ENCODE data around the gene GPS2.

GPS2 gene

GRCh38 chr17:7332111-7332510 lies 17.0 kb upstream of the GPS2 start:
- Mint-ChIP-seq H3K9me3 (no peaks in the 10 kb centered on the region), H3K4me3 (peak overlapping the region; percentile 33), H3K27me3 (no peaks in the 10 kb centered on the region), H3K36me3 (ENCODE audit: insufficient read depth) (peaks cover 14% of the 10 kb centered on the region), H3K27ac (ENCODE audit: low read depth) (no peak overlapping the region), H3K4me1 (peaks cover 51% of the 10 kb centered on the region)
- ATAC-seq (replicated peaks; ENCODE audit: extremely low read depth, poor library complexity, severe bottlenecking) (no peak), DNase-seq (ENCODE audit: low spot score in 2 of 2) (no peak)

- H3K4me3 Mint-ChIP-seq, result peak overlapping the region; percentile 93
- peaks cover 40% of the 10 kb centered on the region for H3K4me1 Mint-ChIP-seq
- H3K36me3 Mint-ChIP-seq (ENCODE audit: insufficient read depth), result peaks cover 15% of the 10 kb centered on the region
- no peak for DNase-seq (ENCODE audit: low spot score in 2 of 2)
- no peaks in the 10 kb centered on the region for H3K27me3 Mint-ChIP-seq
- H3K27ac Mint-ChIP-seq (ENCODE audit: low read depth), result no peak overlapping the region
- no peaks in the 10 kb centered on the region for H3K9me3 Mint-ChIP-seq
- no peak for ATAC-seq (replicated peaks; ENCODE audit: extremely low read depth, poor library complexity, severe bottlenecking)
These were observed 15.5 kb upstream of the GPS2 start for GRCh38 chr17:7330638-7331015.

GRCh38 chr17:7329997-7330637 lies 15.0 kb upstream of the GPS2 start:
- H3K4me3 Mint-ChIP-seq, result peak overlapping the region; percentile 93
- peaks cover 12% of the 10 kb centered on the region for H3K36me3 Mint-ChIP-seq (ENCODE audit: insufficient read depth)
- H3K27me3 Mint-ChIP-seq, result no peaks in the 10 kb centered on the region
- peak overlapping the region; percentile 95 for H3K27ac Mint-ChIP-seq (ENCODE audit: low read depth)
- DNase-seq (ENCODE audit: low spot score in 2 of 2), result no peak
- peak; percentile 75 for ATAC-seq (replicated peaks; ENCODE audit: extremely low read depth, poor library complexity, severe bottlenecking)
- H3K4me1 Mint-ChIP-seq, result peaks cover 35% of the 10 kb centered on the region
- no peaks in the 10 kb centered on the region for H3K9me3 Mint-ChIP-seq

GRCh38 chr17:7329374-7329996 lies 14.3 kb upstream of the GPS2 start:
- H3K9me3 Mint-ChIP-seq, result no peaks in the 10 kb centered on the region
- peak overlapping the region; percentile 95 for H3K27ac Mint-ChIP-seq (ENCODE audit: low read depth)
- no peaks in the 10 kb centered on the region for H3K27me3 Mint-ChIP-seq
- peak; percentile 90 to 94 for DNase-seq (ENCODE audit: low spot score in 2 of 2)
- H3K4me3 Mint-ChIP-seq, result peak overlapping the region; percentile 93
- peaks cover 34% of the 10 kb centered on the region for H3K4me1 Mint-ChIP-seq
- peaks cover 12% of the 10 kb centered on the region for H3K36me3 Mint-ChIP-seq (ENCODE audit: insufficient read depth)
- peak; percentile 62 for ATAC-seq (replicated peaks; ENCODE audit: extremely low read depth, poor library complexity, severe bottlenecking)

- ATAC-seq (replicated peaks; ENCODE audit: extremely low read depth, poor library complexity, severe bottlenecking), result peak; percentile 35
- no peaks in the 10 kb centered on the region for H3K9me3 Mint-ChIP-seq
- peaks cover 13% of the 10 kb centered on the region for H3K36me3 Mint-ChIP-seq (ENCODE audit: insufficient read depth)
- H3K27ac Mint-ChIP-seq (ENCODE audit: low read depth), result peak within 1 kb of the TSS; percentile 95
- H3K27me3 Mint-ChIP-seq, result no peaks in the 10 kb centered on the region
- peak within 1 kb of the TSS; percentile 93 for H3K4me3 Mint-ChIP-seq
- peaks cover 39% of the 10 kb centered on the region for H3K4me1 Mint-ChIP-seq
- no peak for DNase-seq (ENCODE audit: low spot score in 2 of 2)
These were observed 13.7 kb upstream of the GPS2 start, which contains the start of gene NEURL4 for GRCh38 chr17:7328840-7329373. Gene NEURL4 (minus strand): TSS chr17:7329335. CDS start chr17:7329312, 23 bp downstream.

- peaks cover 34% of the 10 kb centered on the region for H3K4me1 Mint-ChIP-seq
- H3K27ac Mint-ChIP-seq (ENCODE audit: low read depth), result peak overlapping the region; percentile 17
- no peaks in the 10 kb centered on the region for H3K27me3 Mint-ChIP-seq
- ATAC-seq (replicated peaks; ENCODE audit: extremely low read depth, poor library complexity, severe bottlenecking) (no peak), DNase-seq (ENCODE audit: low spot score in 2 of 2) (no peak)
- peaks cover 13% of the 10 kb centered on the region for H3K36me3 Mint-ChIP-seq (ENCODE audit: insufficient read depth)
- peak overlapping the region; percentile 93 for H3K4me3 Mint-ChIP-seq
- H3K9me3 Mint-ChIP-seq, result no peaks in the 10 kb centered on the region
These were observed 12.8 kb upstream of the GPS2 start for GRCh38 chr17:7328009-7328408.

GRCh38 chr17:7327501-7327900 lies 12.3 kb upstream of the GPS2 start:
- peaks cover 31% of the 10 kb centered on the region for H3K4me1 Mint-ChIP-seq

GRCh38 chr17:7327056-7327455 lies 11.9 kb upstream of the GPS2 start:
- ATAC-seq (replicated peaks; ENCODE audit: extremely low read depth, poor library complexity, severe bottlenecking) (no peak), DNase-seq (ENCODE audit: low spot score in 2 of 2) (no peak)
- Mint-ChIP-seq H3K9me3 (no peaks in the 10 kb centered on the region), H3K27me3 (no peaks in the 10 kb centered on the region), H3K27ac (ENCODE audit: low read depth) (no peak overlapping the region), H3K36me3 (ENCODE audit: insufficient read depth) (peaks cover 11% of the 10 kb centered on the region), H3K4me3 (no peak overlapping the region), H3K4me1 (peaks cover 27% of the 10 kb centered on the region)

More at GRCh38 chr17:7327501-7327900, 12.3 kb upstream of the GPS2 start:
- no peak overlapping the region for H3K27ac Mint-ChIP-seq (ENCODE audit: low read depth)
- H3K36me3 Mint-ChIP-seq (ENCODE audit: insufficient read depth), result peaks cover 12% of the 10 kb centered on the region
- no peaks in the 10 kb centered on the region for H3K27me3 Mint-ChIP-seq
- ATAC-seq (replicated peaks; ENCODE audit: extremely low read depth, poor library complexity, severe bottlenecking) (no peak), DNase-seq (ENCODE audit: low spot score in 2 of 2) (no peak)
- H3K4me3 Mint-ChIP-seq, result no peak overlapping the region
- no peaks in the 10 kb centered on the region for H3K9me3 Mint-ChIP-seq

- ATAC-seq (replicated peaks; ENCODE audit: extremely low read depth, poor library complexity, severe bottlenecking), result no peak
- Mint-ChIP-seq H3K4me1 (peaks cover 27% of the 10 kb centered on the region), H3K27me3 (no peaks in the 10 kb centered on the region), H3K4me3 (no peak overlapping the region), H3K36me3 (ENCODE audit: insufficient read depth) (peaks cover 15% of the 10 kb centered on the region), H3K27ac (ENCODE audit: low read depth) (no peak overlapping the region), H3K9me3 (no peaks in the 10 kb centered on the region)
- no peak for DNase-seq (ENCODE audit: low spot score in 2 of 2)
These were observed 11.0 kb upstream of the GPS2 start for GRCh38 chr17:7326186-7326585.

GRCh38 chr17:7325031-7325528 lies 9.9 kb upstream of the GPS2 start:
- H3K36me3 Mint-ChIP-seq (ENCODE audit: insufficient read depth), result peaks cover 17% of the 10 kb centered on the region
- H3K4me1 Mint-ChIP-seq, result peaks cover 25% of the 10 kb centered on the region
- H3K4me3 Mint-ChIP-seq, result no peak overlapping the region
- no peaks in the 10 kb centered on the region for H3K27me3 Mint-ChIP-seq
- no peak overlapping the region for H3K27ac Mint-ChIP-seq (ENCODE audit: low read depth)
- no peaks in the 10 kb centered on the region for H3K9me3 Mint-ChIP-seq
- ATAC-seq (replicated peaks; ENCODE audit: extremely low read depth, poor library complexity, severe bottlenecking), result no peak
- no peak for DNase-seq (ENCODE audit: low spot score in 2 of 2)

GRCh38 chr17:7324438-7324779 lies 9.2 kb upstream of the GPS2 start:
- Mint-ChIP-seq H3K27me3 (no peaks in the 10 kb centered on the region), H3K36me3 (ENCODE audit: insufficient read depth) (peaks cover 11% of the 10 kb centered on the region), H3K4me3 (no peak overlapping the region), H3K4me1 (peaks cover 19% of the 10 kb centered on the region), H3K9me3 (no peaks in the 10 kb centered on the region), H3K27ac (ENCODE audit: low read depth) (no peak overlapping the region)
- no peak for DNase-seq (ENCODE audit: low spot score in 2 of 2)
- ATAC-seq (replicated peaks; ENCODE audit: extremely low read depth, poor library complexity, severe bottlenecking), result no peak

- no peaks in the 10 kb centered on the region for H3K9me3 Mint-ChIP-seq
- peak; percentile 54 to 67 for DNase-seq (ENCODE audit: low spot score in 2 of 2)
- no peak overlapping the region for H3K4me3 Mint-ChIP-seq
- H3K27me3 Mint-ChIP-seq, result no peaks in the 10 kb centered on the region
- peaks cover 17% of the 10 kb centered on the region for H3K4me1 Mint-ChIP-seq
- ATAC-seq (replicated peaks; ENCODE audit: extremely low read depth, poor library complexity, severe bottlenecking), result no peak
- no peak overlapping the region for H3K27ac Mint-ChIP-seq (ENCODE audit: low read depth)
- peaks cover 10% of the 10 kb centered on the region for H3K36me3 Mint-ChIP-seq (ENCODE audit: insufficient read depth)
These were observed 8.7 kb upstream of the GPS2 start for GRCh38 chr17:7323731-7324437.
